Epithelial cell of umbilical artery (primary cell): Measurements from ENCODE around the gene ADAM30. TPM values are rescaled to one million over a fixed set of nuclear protein-coding genes. Genes with fewer than 3 reads are reported as not detected.

ENCODE experiments used
- total RNA-seq: library from RNA; depleted of rRNA; stranded (reverse); fragments of >200 nt; gene quantifications from 2 replicates; pipeline ENCODE4 v1.2.3, GENCODE V29; 2014

The ADAM30 gene
- total RNA-seq = not detected in 2 replicates

DNA sequence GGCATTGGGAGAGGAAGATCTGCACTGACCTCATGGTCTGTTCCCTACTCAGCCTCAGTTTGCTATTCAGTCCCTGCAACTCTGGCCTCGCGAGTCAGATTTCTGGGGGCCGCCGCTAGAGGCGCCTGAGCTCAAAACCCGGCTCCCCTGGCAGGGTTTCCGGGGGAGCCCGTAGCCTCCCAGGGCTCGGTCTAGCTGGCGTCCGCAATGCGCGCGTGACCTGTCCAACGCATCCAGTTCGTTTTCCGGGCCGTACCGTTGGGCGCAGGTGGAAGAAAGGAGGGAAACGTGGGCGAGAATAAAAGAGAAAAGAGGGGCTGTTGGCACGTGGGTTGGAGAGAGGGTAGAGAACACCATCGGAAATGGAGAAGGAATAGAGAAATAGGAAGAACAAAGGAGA is at the start of gene ADAM30:
Gene ADAM30, minus strand, starts transcription at position 213 of the 400 bp plus-strand sequence. Its CDS starts 179 bp downstream, at position 34.

Other genes starting within 250 kb of the ADAM30 start
- 22.6 and 23.1 TPM in 2 replicates for gene ZNF697, start 248.2 kb downstream of the ADAM30 start, total RNA-seq
- 83.8 and 107 TPM in 2 replicates for gene PHGDH, start 184.6 kb downstream of the ADAM30 start, total RNA-seq
- not detected in 2 replicates for gene HMGCS2, start 127.6 kb downstream of the ADAM30 start, total RNA-seq
- not detected in 2 replicates for gene REG4, start 85.1 kb downstream of the ADAM30 start, total RNA-seq
- 31.2 and 33.5 TPM in 2 replicates for gene NOTCH2, start 173.1 kb upstream of the ADAM30 start, total RNA-seq